HepG2 (cell line): ENCODE results near the gene C17orf75. TPM values are rescaled to one million over a fixed set of nuclear protein-coding genes. Genes with fewer than 3 reads are reported as not detected.
"Not testable (repeated sequence)": the region's sequence is repeated elsewhere in the genome, so short reads cannot be mapped to it uniquely, and the experiment has no call there.

Experiments
- ATAC-seq: fragments of 200-7000 bp; cut with Tn5 transposase; 3 replicates; pipeline ENCODE4 v1.9.1; 2020; ENCODE audit warnings: mild to moderate bottlenecking, moderate library complexity
- BruUV-seq: library from RNA; stranded (reverse); fragments of 400-500 nt; replicated peaks from 2 replicates; lab custom pipeline; 2021; lab: Mats Ljungman, UMichigan
- CTCF ChIA-PET: fragments of 300-600 bp; formaldehyde crosslinking; extraction: SDS; loops from one replicate; lab custom pipeline; 2021; ENCODE audit warnings: low total read pairs, inconsistent platforms, low intra/inter-chr PET ratio; lab: Yijun Ruan, JAX
- POLR2A ChIA-PET: fragments of 350-600 bp; sonication (Branson Sonifier 250); formaldehyde crosslinking; loops from one replicate; lab custom pipeline; 2020; ENCODE audit warnings: antibody characterized with exemption, inconsistent platforms; lab: Yijun Ruan, JAX
- DNase-seq: peaks from one replicate; pipeline ENCODE4 v3.0.0-alpha.2; 2015; ENCODE audit warnings: low spot score
- FAIRE-seq: peaks from 3 replicates; lab custom pipeline; 2011; peaks lifted over from hg19 to GRCh38; lab: Jason Lieb, UNC
- H2AFZ ChIP-seq: one replicate; pipeline ENCODE4 v1.6.1; 2011; ENCODE audit warnings: low read length, inconsistent platforms
- H3K27ac ChIP-seq: fragments of 300-600 bp; 3 replicates; pipeline ENCODE4 v1.8.0; 2011; ENCODE audit warnings: mixed run types, mild to moderate bottlenecking, mixed read lengths, low read length, inconsistent platforms; ENCODE audit not compliant: insufficient read depth; ENCODE audit errors: extremely low read length
- H3K27me3 ChIP-seq, 2 experiments: fragments of 200-600 bp in 1 of 2; 2 replicates in 1 of 2; 3 replicates in 1 of 2; pipeline versions ENCODE4 v1.6.0 to v1.8.0; 2011; ENCODE audit warnings: low read length in 2 of 2, mild to moderate bottlenecking in 2 of 2, moderate library complexity in 2 of 2, inconsistent platforms in 1 of 2; ENCODE audit not compliant: insufficient read depth in 2 of 2, control insufficient read depth in 1 of 2
- H3K36me3 ChIP-seq, 2 experiments: fragments of 200-600 bp in 1 of 2; replicated peaks in 1 of 2; 2 replicates in 1 of 2; 3 replicates in 1 of 2; pipeline versions ENCODE4 v1.5.1 to v1.8.0; 2011; ENCODE audit warnings: low read length in 2 of 2, inconsistent platforms in 1 of 2; ENCODE audit not compliant: insufficient read depth in 2 of 2, control insufficient read depth in 1 of 2
- H3K4me1 ChIP-seq: 2 replicates; pipeline ENCODE4 v1.5.1; 2012; ENCODE audit warnings: low read length, inconsistent platforms; ENCODE audit not compliant: insufficient read depth
- H3K4me2 ChIP-seq: 2 replicates; pipeline ENCODE4 v1.6.0; 2011; ENCODE audit warnings: low read depth, low read length, inconsistent platforms
- H3K4me3 ChIP-seq, 3 experiments: fragments of 200-600 bp in 1 of 3; sonication (generic), shearing (Covaris generic) in 1 of 3; replicated peaks in 1 of 3; 2 replicates each; pipeline ENCODE4 v1.5.1; 2011 to 2016; ENCODE audit warnings: low read length in 3 of 3, inconsistent platforms in 2 of 3, low read depth in 2 of 3, mild to moderate bottlenecking in 2 of 3, control low read depth in 1 of 3, mixed read lengths in 1 of 3; ENCODE audit not compliant: insufficient read depth in 1 of 3
- H3K79me2 ChIP-seq: one replicate; pipeline ENCODE4 v1.6.1; 2011; ENCODE audit warnings: low read length, inconsistent platforms; ENCODE audit not compliant: insufficient read depth
- H3K9ac ChIP-seq: 2 replicates; pipeline ENCODE4 v1.6.0; 2011; ENCODE audit warnings: mild to moderate bottlenecking, low read depth, low read length, inconsistent platforms; ENCODE audit not compliant: insufficient read depth
- H3K9me3 ChIP-seq: 2 replicates; pipeline ENCODE4 v1.5.1; 2012; ENCODE audit warnings: mild to moderate bottlenecking, low read length
- H4K20me1 ChIP-seq: 2 replicates; pipeline ENCODE4 v1.6.0; 2011; ENCODE audit warnings: inconsistent platforms, mild to moderate bottlenecking, low read length, moderate library complexity; ENCODE audit not compliant: insufficient read depth
- FIP1L1 ChIP-seq: fragments of 200-400 bp; formaldehyde crosslinking; IDR thresholded peaks from 2 replicates; pipeline ENCODE4 v1.6.1; 2018; ENCODE audit warnings: low read depth, mild to moderate bottlenecking, low read length, moderate library complexity, borderline replicate concordance; ENCODE audit not compliant: insufficient read depth
- POLR2A ChIP-seq, 2 experiments: IDR thresholded peaks; 2 replicates each; pipeline ENCODE4 v1.6.1; 2011; ENCODE audit warnings: low read depth in 2 of 2, low read length in 2 of 2, mild to moderate bottlenecking in 1 of 2, moderate library complexity in 1 of 2; ENCODE audit not compliant: insufficient read depth in 1 of 2
- WGBS: methylation state at CpG from one replicate; pipeline ENCODE4 v1.1.6; 2017; ENCODE audit warnings: low lambda C conversion rate; 5-methylcytosine and 5-hydroxymethylcytosine counted together
- in situ Hi-C: cut with HindIII; loops from 2 replicates; pipeline ENCODE4 v1.10.0; 2017; ENCODE audit warnings: low pct_unique_long_range_greater_than_20kb; ENCODE audit not compliant: extremely low pct_ligation_motif_present
- intact Hi-C: fragments of 100-400 bp; cut with micrococcal nuclease; formaldehyde crosslinking; loops from one replicate; pipeline ENCODE4 v1.10.0; 2022; ENCODE audit not compliant: unreplicated experiment
- polyA plus RNA-seq, 8 experiments: library from polyadenylated mRNA; depleted of rRNA in 3 of 8; stranded (reverse) in 7 of 8; unstranded in 1 of 8; fragments of >200 nt; fragmentation: Illumina TruSeq in 4 of 8; extraction: Trizol in 4 of 8; gene quantifications; 2 replicates each; pipeline versions ENCODE4 v1.2.1 to v1.2.3, GENCODE V29; 2011 to 2016; ENCODE audit warnings: low read depth in 4 of 8, missing spikeins in 1 of 8, mixed read lengths in 1 of 8; ENCODE audit not compliant: insufficient read depth in 1 of 8
- total RNA-seq, 5 experiments: library from RNA; depleted of rRNA; stranded (reverse); fragments of >200 nt; fragmentation: Illumina TruSeq; extraction: Trizol; gene quantifications; 2 replicates each; pipeline ENCODE4 v1.2.3, GENCODE V29; 2016; ENCODE audit warnings: low read depth in 1 of 5

C17orf75 gene
- total and polyA plus RNA-seq, 2 of the 13 experiments (the other 11 are each of a cell fraction or from before 2014, with no cell fraction given) = 16.2 to 33.0 TPM

DNA sequence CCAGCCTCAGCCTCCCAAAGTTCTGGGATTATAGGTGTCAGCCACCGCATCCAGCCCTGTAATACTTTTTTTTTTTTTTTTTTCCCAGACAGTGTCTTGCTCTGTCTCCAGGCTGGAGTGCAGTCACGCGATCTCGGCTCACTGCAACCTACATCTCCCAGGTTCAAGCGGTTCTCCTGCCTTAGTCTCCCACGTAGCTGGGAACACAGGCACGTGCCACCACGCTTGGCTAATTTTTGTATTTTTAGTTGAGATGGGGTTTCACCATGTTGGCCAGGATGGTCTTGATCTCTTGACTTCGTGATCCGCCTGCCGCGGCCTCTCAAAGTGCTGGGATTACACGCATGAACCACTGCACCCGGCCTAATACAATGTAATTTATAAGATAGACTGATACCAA, 46.2 kb upstream of the C17orf75 start:
- H3K4me2 ChIP-seq, H3K27me3 ChIP-seq, CTCF ChIA-PET, H3K9me3 ChIP-seq, intact Hi-C loops, H3K9ac ChIP-seq, H3K4me3 ChIP-seq, H3K36me3 ChIP-seq, H3K79me2 ChIP-seq, DNase-seq, BruUV-seq, FAIRE-seq, POLR2A ChIA-PET, in situ Hi-C loops, H2AFZ ChIP-seq, H4K20me1 ChIP-seq: not testable (repeated sequence)
- ATAC-seq = peak; percentile 4; the same call in 2 of the 3 replicates
- peaks cover 47% of the 10 kb centered on the region for H3K4me1 ChIP-seq
- WGBS = 96% methylated on average over 14 of the region's 14 CpGs
- peak overlapping the region; percentile 70 for H3K27ac ChIP-seq

DNA sequence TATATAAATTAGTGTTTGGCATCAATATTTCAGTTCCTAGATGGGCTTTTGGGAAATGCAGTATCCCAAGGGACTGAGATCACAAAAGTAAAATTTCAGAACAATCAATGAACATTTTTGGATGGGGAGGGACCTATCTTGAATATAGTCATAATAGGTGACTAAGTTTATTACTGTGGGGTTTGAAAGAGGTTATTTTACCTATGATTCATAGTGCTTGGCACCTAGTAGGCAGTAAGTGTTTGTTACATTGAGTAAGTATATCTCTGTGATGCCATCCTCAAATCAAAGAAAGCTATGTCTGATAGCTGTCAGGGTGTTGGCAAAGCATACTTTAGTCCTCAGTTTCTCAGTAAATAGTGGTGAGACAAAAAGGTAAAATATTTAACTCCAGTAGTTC, 44.9 kb upstream of the C17orf75 start:
- no peak overlapping the region for H3K9ac ChIP-seq
- in situ Hi-C loops = no loop called here
- H3K4me2 ChIP-seq = no peak overlapping the region
- no peak overlapping the region for H3K27ac ChIP-seq
- ATAC-seq = no peak
- peaks cover 0 to 2% of the 10 kb centered on the region in 2 experiments; a peak in 2 of 5 replicates for H3K36me3 ChIP-seq
- BruUV-seq = no TSS peak
- H3K4me1 ChIP-seq = peaks cover 58% of the 10 kb centered on the region
- CTCF ChIA-PET = no interaction called here
- H3K27me3 ChIP-seq = no peaks in the 10 kb centered on the region
- TF ChIP-seq FIP1L1 (no peak), POLR2A (IDR thresholded peaks at IDR 0.05; ENCODE audit: insufficient read depth in 1 of 2, low read depth in 2 of 2, low read length in 2 of 2) (0 out of 4 replicates have a peak, but pooled peaks of 1 of the 2 experiments have one; percentile 19)
- TF ChIP-seq, all 625 proteins: peak for 1
- FAIRE-seq (no peak), DNase-seq (no peak)
- no peaks in the 10 kb centered on the region for H3K9me3 ChIP-seq
- H3K4me3 ChIP-seq = no peak overlapping the region
- intact Hi-C loops = no loop called here
- H3K79me2 ChIP-seq = no peaks in the 10 kb centered on the region
- no peak overlapping the region for H2AFZ ChIP-seq
- POLR2A ChIA-PET = no interaction called here
- peaks cover 4% of the 10 kb centered on the region; the same call in 1 of the 2 replicates for H4K20me1 ChIP-seq
